K562 (cell line): Measurements from ENCODE around the gene NXT1. TPM values are rescaled to one million over a fixed set of nuclear protein-coding genes. Genes with fewer than 3 reads are reported as not detected.

Source experiments
- BCOR ChIP-seq: fragments of 450-650 bp; IDR thresholded peaks from 2 replicates; pipeline ENCODE4 v1.6.1; 2016
- BRD9 ChIP-seq: fragments of 450-650 bp; IDR thresholded peaks from 2 replicates; pipeline ENCODE4 v1.6.1; 2018; ENCODE audit warnings: low read depth; ENCODE audit not compliant: partially characterized antibody
- CBFA2T3 ChIP-seq: fragments of 450-650 bp; IDR thresholded peaks from 2 replicates; pipeline ENCODE4 v1.6.1; 2017
- CCAR2 ChIP-seq: fragments of 200-400 bp; formaldehyde crosslinking; IDR thresholded peaks from 2 replicates; pipeline ENCODE4 v1.6.1; 2017; ENCODE audit warnings: mild to moderate bottlenecking, low read depth, low read length
- CTBP1 ChIP-seq: fragments of 450-650 bp; IDR thresholded peaks from 2 replicates; pipeline ENCODE4 v1.6.1; 2016; ENCODE audit warnings: borderline replicate concordance
- MEF2A ChIP-seq: IDR thresholded peaks from 2 replicates; pipeline ENCODE4 v1.6.1; 2011; ENCODE audit warnings: low read depth, mild to moderate bottlenecking, low read length, moderate library complexity; ENCODE audit not compliant: control insufficient read depth
- NFXL1 ChIP-seq: fragments of 450-650 bp; formaldehyde crosslinking; IDR thresholded peaks from 2 replicates; pipeline ENCODE4 v1.4.0; 2021; ENCODE audit warnings: mild to moderate bottlenecking
- PYGO2 ChIP-seq: fragments of 450-650 bp; IDR thresholded peaks from 2 replicates; pipeline ENCODE4 v1.6.1; 2016; ENCODE audit warnings: mild to moderate bottlenecking, missing genetic modification characterization, moderate library complexity, missing compliant biosample characterization
- SOX6 ChIP-seq: fragments of 450-650 bp; IDR thresholded peaks from 2 replicates; pipeline ENCODE4 v1.6.1; 2014; ENCODE audit warnings: mild to moderate bottlenecking
- TAF1 ChIP-seq: IDR thresholded peaks from 2 replicates; pipeline ENCODE4 v1.6.1; 2011; ENCODE audit warnings: mild to moderate bottlenecking, low read length, moderate library complexity; ENCODE audit not compliant: insufficient read depth, control insufficient read depth, severe bottlenecking; ENCODE audit errors: extremely low read depth
- ZNF274 ChIP-seq: IDR thresholded peaks from 2 replicates; pipeline ENCODE4 v1.6.1; 2011; ENCODE audit warnings: low read depth, mild to moderate bottlenecking, low read length, moderate library complexity, borderline replicate concordance
- ZNF449 ChIP-seq: fragments of 250-450 bp; sonication (Bioruptor Pico); IDR thresholded peaks from 2 replicates; pipeline ENCODE4 v1.8.0; 2022; ENCODE audit warnings: moderate library complexity, mild to moderate bottlenecking, inconsistent platforms
- polyA plus RNA-seq, 8 experiments: library from polyadenylated mRNA; depleted of rRNA in 4 of 8; stranded (reverse) in 5 of 8; unstranded in 3 of 8; fragments of >200 nt; fragmentation: Nextera tagmentation in 2 of 8; fragmentation: Illumina TruSeq in 1 of 8; extraction: Ambion mirVana in 2 of 8; extraction: Trizol in 1 of 8; gene quantifications; 2 replicates each; pipeline versions ENCODE4 v1.2.1 to v1.2.3, GENCODE V29; 2011 to 2014; ENCODE audit warnings: inconsistent platforms in 1 of 8, missing spikeins in 1 of 8
- total RNA-seq, 7 experiments: library from RNA; depleted of rRNA in 6 of 7; stranded (reverse); fragments of >200 nt in 6 of 7; fragmentation: Illumina TruSeq in 2 of 7; extraction: Trizol in 2 of 7; gene quantifications; 2 replicates each; pipeline versions ENCODE4 v1.2.1 to v1.2.3, GENCODE V29; 2011 to 2021; ENCODE audit warnings: low replicate concordance in 1 of 7
- TF ChIP-seq, protein P1 (sequence below): fragments of 450-650 bp; IDR thresholded peaks from 2 replicates; pipeline ENCODE4 v1.6.1; 2016; ENCODE audit warnings: mild to moderate bottlenecking, moderate library complexity
- TF ChIP-seq, protein P2 (sequence below): fragments of 450-650 bp; IDR thresholded peaks from 2 replicates; pipeline ENCODE4 v1.6.1; 2017; ENCODE audit warnings: mild to moderate bottlenecking, moderate library complexity

NXT1 gene
- total and polyA plus RNA-seq, 9 of the 15 experiments (the other 6 are each of a cell fraction or from before 2014, with no cell fraction given), result 7.7 to 50.9 (median 35.6) TPM

DNA sequence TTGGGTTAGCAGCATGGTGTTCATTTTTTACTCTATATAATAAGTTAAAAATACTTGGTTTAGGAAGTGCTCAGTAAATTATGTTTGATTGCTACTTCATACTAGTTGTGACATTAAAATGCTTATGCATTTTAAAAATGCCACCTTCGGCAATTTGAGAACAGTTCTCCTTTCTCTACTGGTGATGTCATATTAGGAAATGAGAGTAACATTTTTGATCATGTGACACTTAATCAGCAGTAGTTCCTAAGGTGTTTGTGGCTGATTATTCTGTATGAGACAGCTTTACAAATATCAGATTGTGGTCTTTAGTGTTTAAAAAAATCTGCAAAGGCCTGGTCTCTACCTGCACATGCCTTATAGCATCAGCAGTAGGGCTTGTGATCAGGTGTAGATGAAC is 15.8 kb downstream of the NXT1 start (continued):
- TF ChIP-seq, protein P1, sequence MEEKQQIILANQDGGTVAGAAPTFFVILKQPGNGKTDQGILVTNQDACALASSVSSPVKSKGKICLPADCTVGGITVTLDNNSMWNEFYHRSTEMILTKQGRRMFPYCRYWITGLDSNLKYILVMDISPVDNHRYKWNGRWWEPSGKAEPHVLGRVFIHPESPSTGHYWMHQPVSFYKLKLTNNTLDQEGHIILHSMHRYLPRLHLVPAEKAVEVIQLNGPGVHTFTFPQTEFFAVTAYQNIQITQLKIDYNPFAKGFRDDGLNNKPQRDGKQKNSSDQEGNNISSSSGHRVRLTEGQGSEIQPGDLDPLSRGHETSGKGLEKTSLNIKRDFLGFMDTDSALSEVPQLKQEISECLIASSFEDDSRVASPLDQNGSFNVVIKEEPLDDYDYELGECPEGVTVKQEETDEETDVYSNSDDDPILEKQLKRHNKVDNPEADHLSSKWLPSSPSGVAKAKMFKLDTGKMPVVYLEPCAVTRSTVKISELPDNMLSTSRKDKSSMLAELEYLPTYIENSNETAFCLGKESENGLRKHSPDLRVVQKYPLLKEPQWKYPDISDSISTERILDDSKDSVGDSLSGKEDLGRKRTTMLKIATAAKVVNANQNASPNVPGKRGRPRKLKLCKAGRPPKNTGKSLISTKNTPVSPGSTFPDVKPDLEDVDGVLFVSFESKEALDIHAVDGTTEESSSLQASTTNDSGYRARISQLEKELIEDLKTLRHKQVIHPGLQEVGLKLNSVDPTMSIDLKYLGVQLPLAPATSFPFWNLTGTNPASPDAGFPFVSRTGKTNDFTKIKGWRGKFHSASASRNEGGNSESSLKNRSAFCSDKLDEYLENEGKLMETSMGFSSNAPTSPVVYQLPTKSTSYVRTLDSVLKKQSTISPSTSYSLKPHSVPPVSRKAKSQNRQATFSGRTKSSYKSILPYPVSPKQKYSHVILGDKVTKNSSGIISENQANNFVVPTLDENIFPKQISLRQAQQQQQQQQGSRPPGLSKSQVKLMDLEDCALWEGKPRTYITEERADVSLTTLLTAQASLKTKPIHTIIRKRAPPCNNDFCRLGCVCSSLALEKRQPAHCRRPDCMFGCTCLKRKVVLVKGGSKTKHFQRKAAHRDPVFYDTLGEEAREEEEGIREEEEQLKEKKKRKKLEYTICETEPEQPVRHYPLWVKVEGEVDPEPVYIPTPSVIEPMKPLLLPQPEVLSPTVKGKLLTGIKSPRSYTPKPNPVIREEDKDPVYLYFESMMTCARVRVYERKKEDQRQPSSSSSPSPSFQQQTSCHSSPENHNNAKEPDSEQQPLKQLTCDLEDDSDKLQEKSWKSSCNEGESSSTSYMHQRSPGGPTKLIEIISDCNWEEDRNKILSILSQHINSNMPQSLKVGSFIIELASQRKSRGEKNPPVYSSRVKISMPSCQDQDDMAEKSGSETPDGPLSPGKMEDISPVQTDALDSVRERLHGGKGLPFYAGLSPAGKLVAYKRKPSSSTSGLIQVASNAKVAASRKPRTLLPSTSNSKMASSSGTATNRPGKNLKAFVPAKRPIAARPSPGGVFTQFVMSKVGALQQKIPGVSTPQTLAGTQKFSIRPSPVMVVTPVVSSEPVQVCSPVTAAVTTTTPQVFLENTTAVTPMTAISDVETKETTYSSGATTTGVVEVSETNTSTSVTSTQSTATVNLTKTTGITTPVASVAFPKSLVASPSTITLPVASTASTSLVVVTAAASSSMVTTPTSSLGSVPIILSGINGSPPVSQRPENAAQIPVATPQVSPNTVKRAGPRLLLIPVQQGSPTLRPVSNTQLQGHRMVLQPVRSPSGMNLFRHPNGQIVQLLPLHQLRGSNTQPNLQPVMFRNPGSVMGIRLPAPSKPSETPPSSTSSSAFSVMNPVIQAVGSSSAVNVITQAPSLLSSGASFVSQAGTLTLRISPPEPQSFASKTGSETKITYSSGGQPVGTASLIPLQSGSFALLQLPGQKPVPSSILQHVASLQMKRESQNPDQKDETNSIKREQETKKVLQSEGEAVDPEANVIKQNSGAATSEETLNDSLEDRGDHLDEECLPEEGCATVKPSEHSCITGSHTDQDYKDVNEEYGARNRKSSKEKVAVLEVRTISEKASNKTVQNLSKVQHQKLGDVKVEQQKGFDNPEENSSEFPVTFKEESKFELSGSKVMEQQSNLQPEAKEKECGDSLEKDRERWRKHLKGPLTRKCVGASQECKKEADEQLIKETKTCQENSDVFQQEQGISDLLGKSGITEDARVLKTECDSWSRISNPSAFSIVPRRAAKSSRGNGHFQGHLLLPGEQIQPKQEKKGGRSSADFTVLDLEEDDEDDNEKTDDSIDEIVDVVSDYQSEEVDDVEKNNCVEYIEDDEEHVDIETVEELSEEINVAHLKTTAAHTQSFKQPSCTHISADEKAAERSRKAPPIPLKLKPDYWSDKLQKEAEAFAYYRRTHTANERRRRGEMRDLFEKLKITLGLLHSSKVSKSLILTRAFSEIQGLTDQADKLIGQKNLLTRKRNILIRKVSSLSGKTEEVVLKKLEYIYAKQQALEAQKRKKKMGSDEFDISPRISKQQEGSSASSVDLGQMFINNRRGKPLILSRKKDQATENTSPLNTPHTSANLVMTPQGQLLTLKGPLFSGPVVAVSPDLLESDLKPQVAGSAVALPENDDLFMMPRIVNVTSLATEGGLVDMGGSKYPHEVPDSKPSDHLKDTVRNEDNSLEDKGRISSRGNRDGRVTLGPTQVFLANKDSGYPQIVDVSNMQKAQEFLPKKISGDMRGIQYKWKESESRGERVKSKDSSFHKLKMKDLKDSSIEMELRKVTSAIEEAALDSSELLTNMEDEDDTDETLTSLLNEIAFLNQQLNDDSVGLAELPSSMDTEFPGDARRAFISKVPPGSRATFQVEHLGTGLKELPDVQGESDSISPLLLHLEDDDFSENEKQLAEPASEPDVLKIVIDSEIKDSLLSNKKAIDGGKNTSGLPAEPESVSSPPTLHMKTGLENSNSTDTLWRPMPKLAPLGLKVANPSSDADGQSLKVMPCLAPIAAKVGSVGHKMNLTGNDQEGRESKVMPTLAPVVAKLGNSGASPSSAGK, result no peak
- no peak for TF ChIP-seq ZNF449 (CRISPR knock-in tag)
- TF ChIP-seq MEF2A, result no peak
- TF ChIP-seq TAF1, result no peak
- TF ChIP-seq CCAR2, result no peak
- TF ChIP-seq NFXL1 (CRISPR knock-in tag), result no peak
- TF ChIP-seq SOX6, result no peak
- no peak for TF ChIP-seq BRD9
- TF ChIP-seq CBFA2T3, result peak; percentile 56
- no peak for TF ChIP-seq BCOR
- TF ChIP-seq, protein P2, sequence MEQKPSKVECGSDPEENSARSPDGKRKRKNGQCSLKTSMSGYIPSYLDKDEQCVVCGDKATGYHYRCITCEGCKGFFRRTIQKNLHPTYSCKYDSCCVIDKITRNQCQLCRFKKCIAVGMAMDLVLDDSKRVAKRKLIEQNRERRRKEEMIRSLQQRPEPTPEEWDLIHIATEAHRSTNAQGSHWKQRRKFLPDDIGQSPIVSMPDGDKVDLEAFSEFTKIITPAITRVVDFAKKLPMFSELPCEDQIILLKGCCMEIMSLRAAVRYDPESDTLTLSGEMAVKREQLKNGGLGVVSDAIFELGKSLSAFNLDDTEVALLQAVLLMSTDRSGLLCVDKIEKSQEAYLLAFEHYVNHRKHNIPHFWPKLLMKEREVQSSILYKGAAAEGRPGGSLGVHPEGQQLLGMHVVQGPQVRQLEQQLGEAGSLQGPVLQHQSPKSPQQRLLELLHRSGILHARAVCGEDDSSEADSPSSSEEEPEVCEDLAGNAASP, result no peak
- no peak for TF ChIP-seq PYGO2 (tag)
- TF ChIP-seq ZNF274, result no peak
- no peak; the same call in 1 of the 2 replicates for TF ChIP-seq CTBP1
